A549 treated with AZD9567 at 1 μM for 4 hours (cell line): Measurements from ENCODE around the gene MOK. TPM values are rescaled to one million over a fixed set of nuclear protein-coding genes. Genes with fewer than 3 reads are reported as not detected.

Source experiments
- total RNA-seq: library from RNA; stranded (reverse); fragments of 200-300 nt; extraction: Qiagen RNA extraction; gene quantifications from 5 replicates; pipeline ENCODE4 v1.2.3, GENCODE V29; 2022; ENCODE audit not compliant: insufficient read depth

Gene MOK
- 19.2 to 23.8 TPM (median 21.0 TPM) in 5 replicates for total RNA-seq

DNA sequence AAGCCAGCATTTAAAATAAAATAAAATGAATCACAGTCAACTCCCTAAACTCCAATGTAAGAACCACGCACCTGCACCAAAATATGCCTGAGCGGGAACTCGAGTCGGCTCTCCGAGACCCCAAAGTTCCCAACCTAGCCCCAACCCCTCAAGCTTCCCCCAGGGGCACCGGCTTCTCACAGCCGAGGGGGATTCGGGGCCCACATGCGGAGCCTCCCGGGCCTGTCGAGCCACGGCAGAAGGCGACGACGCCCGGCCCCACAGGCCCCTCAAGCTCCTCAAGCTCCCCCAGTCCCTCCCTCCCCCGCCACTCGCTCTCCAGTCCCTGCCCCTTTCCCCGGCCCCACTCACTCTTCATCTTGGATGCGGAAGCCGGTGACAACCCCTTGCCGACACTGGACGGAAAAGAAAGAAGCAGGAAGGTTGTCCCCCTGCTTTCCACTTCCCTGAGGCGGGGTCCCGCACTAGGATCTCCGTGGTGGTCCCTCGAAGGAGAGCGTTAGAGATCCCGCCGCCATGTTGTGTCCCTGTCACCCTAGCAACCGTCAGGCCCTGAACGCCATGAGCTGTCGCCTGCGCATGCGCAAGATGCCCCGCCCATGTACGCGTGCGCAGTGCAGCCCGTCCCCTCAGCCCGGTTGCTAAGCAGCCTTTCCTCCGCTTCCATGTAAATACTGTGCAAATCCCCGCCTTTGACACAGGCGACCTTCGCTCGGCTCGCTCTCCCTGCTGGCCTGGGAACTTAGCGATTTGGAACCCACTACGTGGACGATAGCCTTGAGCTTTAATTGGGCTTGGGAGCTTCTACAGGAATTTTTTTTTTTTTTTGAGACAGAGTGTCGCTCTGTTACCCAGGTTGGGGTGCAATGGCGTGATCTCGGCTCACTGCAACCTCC, at the start of gene MOK:
Gene MOK, minus strand, starts transcription at position 554 of the 896 bp plus-strand sequence. Its CDS starts 196 bp downstream, at position 358.

DNA sequence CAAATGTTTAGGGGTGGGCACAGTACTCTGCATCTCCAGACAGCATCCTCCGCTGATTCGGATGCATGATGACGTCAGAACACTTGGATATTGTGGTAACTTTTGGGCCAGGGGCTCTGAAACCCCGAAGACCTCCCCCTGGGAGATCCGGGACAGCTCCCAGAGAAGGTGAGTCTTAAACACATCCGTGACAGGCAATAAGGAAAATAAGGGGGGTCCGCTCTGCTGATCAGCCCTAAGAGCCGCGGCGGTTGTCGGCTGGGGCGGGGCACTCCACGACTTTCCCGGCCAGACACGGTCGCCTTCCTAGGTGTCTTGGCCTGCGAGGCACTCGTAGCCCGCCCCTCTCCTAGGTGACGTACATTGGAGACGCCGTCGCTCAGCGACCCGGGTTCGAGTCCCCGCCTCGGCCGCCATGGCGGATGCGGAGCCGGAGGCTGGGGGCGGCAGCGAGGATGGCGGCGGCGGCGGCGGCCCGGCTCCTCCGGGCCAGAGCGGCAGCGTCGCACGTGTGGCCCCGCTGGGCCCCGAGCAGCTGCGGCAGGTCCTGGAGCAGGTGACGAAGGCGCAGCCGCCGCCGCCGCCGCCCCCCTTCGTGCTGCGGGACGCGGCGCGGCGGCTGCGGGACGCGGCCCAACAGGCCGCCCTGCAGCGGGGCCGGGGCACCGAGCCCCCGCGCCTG, 14.5 kb upstream of the MOK start, which contains the start of gene ZNF839:
Gene ZNF839, plus strand, starts transcription at position 396 of the 682 bp plus-strand sequence. Its CDS starts 20 bp downstream, at position 416.

Other genes with a start within 250 kb of the MOK start
- 679 to 1,081 TPM (median 784 TPM) in 5 replicates for gene HSP90AA1, start 218.1 kb downstream of the MOK start, total RNA-seq
- 20.2 to 30.2 TPM (median 22.9 TPM) in 5 replicates for gene WDR20, start 165.3 kb downstream of the MOK start, total RNA-seq
- gene ZNF839, start 14.6 kb upstream of the MOK start, total RNA-seq, result 6.1 to 6.9 TPM (median 6.4 TPM) in 5 replicates
- gene CINP, start 57.7 kb upstream of the MOK start, total RNA-seq, result 58.4 to 99.7 TPM (median 61.5 TPM) in 5 replicates
- 5.5 to 10.5 TPM (median 8.8 TPM) in 5 replicates for gene TECPR2, start 57.8 kb upstream of the MOK start, total RNA-seq
- gene ANKRD9, start 204.6 kb upstream of the MOK start, total RNA-seq, result 4.8 to 11.8 TPM (median 10.1 TPM) in 5 replicates